K562 (cell line): ENCODE results near the gene SET. TPM values are rescaled to one million over a fixed set of nuclear protein-coding genes. Genes with fewer than 3 reads are reported as not detected.
A peak's percentile ranks its signal among the peaks of the same experiment; 100 is the strongest.

ENCODE experiments used
- ATAC-seq: fragments of 200-7000 bp; cut with Tn5 transposase; 3 replicates; pipeline ENCODE4 v1.9.1; 2020; ENCODE audit warnings: moderate library complexity
- BruUV-seq: library from RNA; stranded (reverse); fragments of 400-500 nt; replicated peaks from 2 replicates; lab custom pipeline; 2021; lab: Mats Ljungman, UMichigan
- CTCF ChIA-PET: fragments of 300-600 bp; formaldehyde crosslinking; extraction: SDS; loops from one replicate; lab custom pipeline; 2021; ENCODE audit warnings: low intra/inter-chr PET ratio; lab: Yijun Ruan, JAX
- POLR2A ChIA-PET: fragments of 300-600, 350-650 bp; sonication (Branson Sonifier 250); formaldehyde crosslinking; extraction: SDS; loops from one replicate; lab custom pipeline; 2021; ENCODE audit warnings: antibody characterized with exemption, inconsistent platforms; lab: Yijun Ruan, JAX
- DNase-seq, 4 experiments: peaks; one replicate each; pipeline versions ENCODE4 v3.0.0 to v3.0.0-alpha.2; 2011 to 2018; ENCODE audit warnings: low spot score in 3 of 4, mixed read lengths in 3 of 4; ENCODE audit errors: extremely low read depth in 1 of 4
- FAIRE-seq: peaks from 2 replicates; lab custom pipeline; 2011; peaks lifted over from hg19 to GRCh38; lab: Jason Lieb, UNC
- H2AFZ ChIP-seq: 2 replicates; pipeline ENCODE4 v1.6.0; 2011; ENCODE audit warnings: low read depth, low read length, control low read depth, inconsistent platforms
- H3K27ac ChIP-seq: fragments of 200-600 bp; 3 replicates; pipeline ENCODE4 v1.8.0; 2011; ENCODE audit warnings: low read depth, mild to moderate bottlenecking, control low read depth, inconsistent platforms, low read length, moderate library complexity, mixed read lengths; ENCODE audit errors: extremely low read depth
- H3K27me3 ChIP-seq, 2 experiments: fragments of 300-600 bp in 1 of 2; 2 replicates in 1 of 2; 3 replicates in 1 of 2; pipeline versions ENCODE4 v1.6.0 to v1.8.0; 2011; ENCODE audit warnings: inconsistent platforms in 2 of 2, low read length in 2 of 2, mild to moderate bottlenecking in 1 of 2, mixed read lengths in 1 of 2, moderate library complexity in 1 of 2; ENCODE audit not compliant: control insufficient read depth in 2 of 2, insufficient read depth in 2 of 2
- H3K36me3 ChIP-seq: fragments of 300-600 bp; 3 replicates; pipeline ENCODE4 v1.8.0; 2011; ENCODE audit warnings: mild to moderate bottlenecking, low read length, inconsistent platforms; ENCODE audit not compliant: control insufficient read depth, insufficient read depth
- H3K4me1 ChIP-seq, 2 experiments: fragments of 200-600 bp in 1 of 2; replicated peaks in 1 of 2; 2 replicates in 1 of 2; 3 replicates in 1 of 2; pipeline versions ENCODE4 v1.5.1 to v1.8.0; 2011; ENCODE audit warnings: inconsistent platforms in 2 of 2, low read length in 2 of 2, mild to moderate bottlenecking in 1 of 2, mixed read lengths in 1 of 2, moderate library complexity in 1 of 2; ENCODE audit not compliant: control insufficient read depth in 2 of 2, insufficient read depth in 2 of 2
- H3K4me2 ChIP-seq: 2 replicates; pipeline ENCODE4 v1.6.1; 2011; ENCODE audit warnings: low read length, control low read depth, inconsistent platforms, mixed read lengths; ENCODE audit not compliant: insufficient read depth
- H3K4me3 ChIP-seq: fragments of 200-600 bp; sonication (generic), shearing (Covaris generic); 2 replicates; pipeline ENCODE4 v1.5.1; 2016; ENCODE audit warnings: control low read depth, inconsistent platforms
- H3K79me2 ChIP-seq: fragments of 200-600 bp; 3 replicates; pipeline ENCODE4 v1.8.0; 2011; ENCODE audit warnings: low read length, inconsistent platforms; ENCODE audit not compliant: control insufficient read depth, insufficient read depth
- H3K9ac ChIP-seq, 2 experiments: 2 replicates each; pipeline versions ENCODE4 v1.6.0 to v1.6.1; 2011; ENCODE audit warnings: low read depth in 2 of 2, low read length in 2 of 2, control low read depth in 1 of 2, inconsistent platforms in 1 of 2, mild to moderate bottlenecking in 1 of 2, mixed read lengths in 1 of 2; ENCODE audit not compliant: insufficient read depth in 1 of 2
- H3K9me1 ChIP-seq: one replicate; pipeline ENCODE4 v1.6.0; 2011; ENCODE audit warnings: inconsistent platforms, mild to moderate bottlenecking, low read length, moderate library complexity; ENCODE audit not compliant: control insufficient read depth, insufficient read depth
- H3K9me3 ChIP-seq: replicated peaks from 2 replicates; pipeline ENCODE4 v1.5.1; 2011; ENCODE audit warnings: low read depth, low read length, inconsistent platforms; ENCODE audit not compliant: control insufficient read depth, insufficient read depth
- H4K20me1 ChIP-seq: replicated peaks from 2 replicates; pipeline ENCODE4 v1.6.1; 2011; ENCODE audit warnings: low read length, inconsistent platforms, mixed read lengths; ENCODE audit not compliant: control insufficient read depth, insufficient read depth
- ARNT ChIP-seq, 2 experiments: fragments of 450-650 bp; IDR thresholded peaks; 2 replicates each; pipeline ENCODE4 v1.6.1; 2016; ENCODE audit warnings: mild to moderate bottlenecking in 1 of 2
- ATF7 ChIP-seq: fragments of 450-650 bp; IDR thresholded peaks from 2 replicates; pipeline ENCODE4 v1.7.1; 2014; ENCODE audit warnings: mild to moderate bottlenecking, moderate library complexity
- KAT7 ChIP-seq: sonication (generic); formaldehyde crosslinking; IDR thresholded peaks from 2 replicates; pipeline ENCODE4 v1.8.0; 2022; ENCODE audit warnings: missing genetic modification reagents, mild to moderate bottlenecking, borderline replicate concordance
- KDM5B ChIP-seq: fragments of 200-600 bp; sonication (generic); IDR thresholded peaks from 2 replicates; pipeline ENCODE4 v1.6.1; 2012; ENCODE audit warnings: low read depth, mild to moderate bottlenecking, moderate library complexity, low read length, control low read depth, inconsistent platforms; ENCODE audit not compliant: insufficient replicate concordance
- MIER1 ChIP-seq: fragments of 450-650 bp; IDR thresholded peaks from 2 replicates; pipeline ENCODE4 v1.6.1; 2016; ENCODE audit warnings: antibody characterized with exemption, mild to moderate bottlenecking, low read depth
- NCOA1 ChIP-seq: fragments of 450-650 bp; IDR thresholded peaks from 2 replicates; pipeline ENCODE4 v1.6.1; 2016; ENCODE audit warnings: low read depth
- PML ChIP-seq: IDR thresholded peaks from 2 replicates; pipeline ENCODE4 v1.6.1; 2012; ENCODE audit warnings: low read length, inconsistent platforms
- POLR2A ChIP-seq: fragments of 450-650 bp; conservative IDR thresholded peaks from 2 replicates; pipeline ENCODE4 v1.6.1; 2016
- POLR2AphosphoS2 ChIP-seq: IDR thresholded peaks from 2 replicates; pipeline ENCODE4 v1.6.1; 2012; ENCODE audit warnings: low read length, improper control_type of control experiment
- RAD51 ChIP-seq: fragments of 450-650 bp; IDR thresholded peaks from 2 replicates; pipeline ENCODE4 v1.7.1; 2016; ENCODE audit warnings: low read depth, mild to moderate bottlenecking, borderline replicate concordance
- RBM14 ChIP-seq: fragments of 200-400 bp; formaldehyde crosslinking; IDR thresholded peaks from 2 replicates; pipeline ENCODE4 v1.6.1; 2018; ENCODE audit warnings: low read depth, mild to moderate bottlenecking, low read length, moderate library complexity, borderline replicate concordance; ENCODE audit not compliant: insufficient read depth
- ZC3H4 ChIP-seq: sonication (generic); formaldehyde crosslinking; IDR thresholded peaks from 2 replicates; pipeline ENCODE4 v1.9.0; 2021; ENCODE audit warnings: missing genetic modification reagents, borderline replicate concordance
- ZNF561 ChIP-seq: fragments of 450-650 bp; formaldehyde crosslinking; conservative IDR thresholded peaks from 2 replicates; pipeline ENCODE4 v1.4.0; 2020; ENCODE audit warnings: mild to moderate bottlenecking, moderate library complexity
- WGBS: fragments of 100-300 bp; shearing (Covaris generic); methylation state at CpG from one replicate; pipeline ENCODE4 v1.1.6; 2016; ENCODE audit warnings: low coverage, mixed read lengths; ENCODE audit not compliant: insufficient coverage; ENCODE audit errors: missing lambda C conversion rate; 5-methylcytosine and 5-hydroxymethylcytosine counted together
- in situ Hi-C: fragments of 300-500 bp; cut with MboI; formaldehyde crosslinking; loops from 4 replicates; pipeline ENCODE4 v1.15.0; 2018; ENCODE audit warnings: inconsistent platforms, mixed read lengths
- intact Hi-C: fragments of 100-400 bp; cut with micrococcal nuclease; formaldehyde crosslinking; loops from 2 replicates; pipeline ENCODE4 v1.14.2; 2022
- polyA plus RNA-seq, 8 experiments: library from polyadenylated mRNA; depleted of rRNA in 4 of 8; stranded (reverse) in 5 of 8; unstranded in 3 of 8; fragments of >200 nt; fragmentation: Nextera tagmentation in 2 of 8; fragmentation: Illumina TruSeq in 1 of 8; extraction: Ambion mirVana in 2 of 8; extraction: Trizol in 1 of 8; gene quantifications; 2 replicates each; pipeline versions ENCODE4 v1.2.1 to v1.2.3, GENCODE V29; 2011 to 2014; ENCODE audit warnings: inconsistent platforms in 1 of 8, missing spikeins in 1 of 8
- total RNA-seq, 7 experiments: library from RNA; depleted of rRNA in 6 of 7; stranded (reverse); fragments of >200 nt in 6 of 7; fragmentation: Illumina TruSeq in 2 of 7; extraction: Trizol in 2 of 7; gene quantifications; 2 replicates each; pipeline versions ENCODE4 v1.2.1 to v1.2.3, GENCODE V29; 2011 to 2021; ENCODE audit warnings: low replicate concordance in 1 of 7
- TF ChIP-seq, protein P1 (sequence below), 2 experiments: IDR thresholded peaks; 2 replicates each; pipeline ENCODE4 v1.6.1; 2011; ENCODE audit warnings: borderline replicate concordance in 1 of 2, control low read depth in 1 of 2, low read depth in 1 of 2, low read length in 1 of 2, mild to moderate bottlenecking in 1 of 2, mixed read lengths in 1 of 2, moderate library complexity in 1 of 2; ENCODE audit not compliant: insufficient read depth in 1 of 2, insufficient read length in 1 of 2, poor library complexity in 1 of 2, severe bottlenecking in 1 of 2; ENCODE audit errors: extremely low read depth in 1 of 2

SET gene
- total and polyA plus RNA-seq, 9 of the 15 experiments (the other 6 are each of a cell fraction or from before 2014, with no cell fraction given): 404 to 1,447 (median 907) TPM

DNA sequence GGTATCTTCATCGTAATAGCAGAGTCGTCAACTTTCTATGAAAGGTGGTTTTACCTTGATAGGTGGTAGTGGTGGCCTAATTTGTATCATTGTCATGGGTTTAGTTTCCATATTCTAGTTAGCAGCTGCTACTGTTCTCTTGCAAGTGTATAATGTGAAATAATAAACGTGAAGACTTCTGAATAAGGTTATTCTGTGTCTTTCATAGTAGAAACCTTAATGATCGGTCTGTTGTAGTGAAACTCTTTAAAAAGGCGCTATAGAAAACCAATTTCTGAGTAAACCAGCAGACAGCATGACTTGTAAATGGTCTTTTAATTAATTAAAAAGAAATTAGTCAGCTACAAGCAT is 1.6 kb downstream of the SET start:
- peak overlapping the region; percentile 71 for H3K4me3 ChIP-seq
- no peaks in the 10 kb centered on the region for H3K27me3 ChIP-seq
- ChIA-PET POLR2A (interaction anchor here (0.6 to 2.6 kb wide), 5 partner anchors 10 to 1857 kb away, joined by 3 to 10 read pairs (median 3); no protein-coding TSS in a partner anchor), CTCF (no interaction called here)
- 0 out of 2 replicates have a peak overlapping the region, but pooled peaks have one; percentile 20 for H2AFZ ChIP-seq
- DNase-seq: no peak
- TSS peak; percentile 33 for BruUV-seq
- no peak for ATAC-seq
- in situ Hi-C loops (loop anchor here (10.0 kb wide), 3 partner anchors 446 to 1094 kb away; no protein-coding TSS in a partner anchor), intact Hi-C loops (loop anchor here (1.0 to 10.0 kb wide), 2 partner anchors 349 to 984 kb away; no protein-coding TSS in a partner anchor)
- FAIRE-seq: no peak
- H3K4me1 ChIP-seq: peaks cover 17 to 21% of the 10 kb centered on the region in 2 experiments
- H3K27ac ChIP-seq: peak overlapping the region; percentile 88
- H3K4me2 ChIP-seq: peak overlapping the region; percentile 98
- TF ChIP-seq RBM14 (no peak), RAD51 (0 out of 2 replicates have a peak, but pooled peaks have one; percentile 10), NCOA1 (0 out of 2 replicates have a peak, but pooled peaks have one; percentile 12), ARNT (IDR thresholded peaks at IDR 0.05) (0 out of 4 replicates have a peak, but pooled peaks of 1 of the 2 experiments have one; percentile 7), KDM5B (peak; percentile 12), POLR2AphosphoS2 (0 out of 2 replicates have a peak, but pooled peaks have one; percentile 19), ZC3H4 (no peak), ATF7 (no peak), PML (0 out of 2 replicates have a peak, but pooled peaks have one; percentile 17), ZNF561 (CRISPR knock-in tag) (no peak), KAT7 (CRISPR knock-in tag) (0 out of 2 replicates have a peak, but pooled peaks have one; percentile 53), POLR2A (0 out of 2 replicates have a peak, but pooled peaks have one; percentile 35), MIER1 (0 out of 2 replicates have a peak, but pooled peaks have one; percentile 34)
- TF ChIP-seq, protein P1, sequence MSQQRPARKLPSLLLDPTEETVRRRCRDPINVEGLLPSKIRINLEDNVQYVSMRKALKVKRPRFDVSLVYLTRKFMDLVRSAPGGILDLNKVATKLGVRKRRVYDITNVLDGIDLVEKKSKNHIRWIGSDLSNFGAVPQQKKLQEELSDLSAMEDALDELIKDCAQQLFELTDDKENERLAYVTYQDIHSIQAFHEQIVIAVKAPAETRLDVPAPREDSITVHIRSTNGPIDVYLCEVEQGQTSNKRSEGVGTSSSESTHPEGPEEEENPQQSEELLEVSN (IDR thresholded peaks at IDR 0.05; ENCODE audit: borderline replicate concordance in 1 of 2, extremely low read depth in 1 of 2, insufficient read depth in 1 of 2, insufficient read length in 1 of 2, low read depth in 1 of 2, low read length in 1 of 2, poor library complexity in 1 of 2, severe bottlenecking in 1 of 2): no peak
- no peaks in the 10 kb centered on the region for H3K9me3 ChIP-seq
- peaks cover 14% of the 10 kb centered on the region for H4K20me1 ChIP-seq
- H3K79me2 ChIP-seq: peaks cover 58% of the 10 kb centered on the region
- H3K9ac ChIP-seq: peak overlapping the region; percentile 92 to 94
- no peaks in the 10 kb centered on the region for H3K9me1 ChIP-seq
- WGBS: under 1% methylated on average over 5 of the region's 5 CpGs
- H3K36me3 ChIP-seq: peaks cover 51% of the 10 kb centered on the region
